Progenitor cell of endocrine pancreas (in vitro differentiated cells): ENCODE measurements around the gene GABBR2. TPM values are rescaled to one million over a fixed set of nuclear protein-coding genes. Genes with fewer than 3 reads are reported as not detected.

Experiments used
- DNase-seq: peaks from one replicate; pipeline ENCODE4 v3.0.0; 2021; ENCODE audit warnings: low spot score; ENCODE audit not compliant: unreplicated experiment
- H3K27ac Mint-ChIP-seq: 2 replicates; pipeline ENCODE4 v1.8.0; 2021; ENCODE audit warnings: mild to moderate bottlenecking, moderate library complexity, mixed read lengths
- H3K27me3 Mint-ChIP-seq: 2 replicates; pipeline ENCODE4 v1.8.0; 2021; ENCODE audit warnings: mixed read lengths
- H3K36me3 Mint-ChIP-seq: 2 replicates; pipeline ENCODE4 v1.8.0; 2022; ENCODE audit warnings: mixed read lengths; ENCODE audit not compliant: insufficient read depth
- H3K4me1 Mint-ChIP-seq: 2 replicates; pipeline ENCODE4 v1.8.0; 2021; ENCODE audit warnings: low read depth, mixed read lengths
- H3K4me3 Mint-ChIP-seq: 2 replicates; pipeline ENCODE4 v1.8.0; 2021; ENCODE audit warnings: low read depth, mild to moderate bottlenecking, moderate library complexity, mixed read lengths
- H3K9me3 Mint-ChIP-seq: 2 replicates; pipeline ENCODE4 v1.8.0; 2021; ENCODE audit warnings: low read depth, mixed read lengths
- CTCF ChIP-seq: fragments of 200-600 bp; sonication (generic); IDR thresholded peaks from one replicate; pipeline ENCODE4 v1.5.0; 2021; ENCODE audit warnings: antibody characterized with exemption, mild to moderate bottlenecking; ENCODE audit not compliant: unreplicated experiment
- total RNA-seq: library from RNA; stranded (reverse); gene quantifications from 2 replicates; pipeline ENCODE4 v1.2.1, GENCODE V29; 2021

Gene GABBR2
- total RNA-seq, 1 donor from 2014 or later: 0.84 TPM

GRCh38 chr9:98331536-98332259 is 377.0 kb downstream of the GABBR2 start:
- H3K27ac Mint-ChIP-seq: no peak overlapping the region
- peaks cover 12% of the 10 kb centered on the region for H3K27me3 Mint-ChIP-seq
- H3K4me1 Mint-ChIP-seq: no peaks in the 10 kb centered on the region
- no peaks in the 10 kb centered on the region for H3K9me3 Mint-ChIP-seq
- no peak for TF ChIP-seq CTCF
- H3K4me3 Mint-ChIP-seq: no peak overlapping the region
- DNase-seq: no peak
- H3K36me3 Mint-ChIP-seq: no peaks in the 10 kb centered on the region

- Mint-ChIP-seq H3K4me3 (no peak overlapping the region), H3K9me3 (no peaks in the 10 kb centered on the region), H3K4me1 (no peaks in the 10 kb centered on the region), H3K36me3 (no peaks in the 10 kb centered on the region), H3K27me3 (peaks cover 10% of the 10 kb centered on the region), H3K27ac (no peak overlapping the region)
- no peak for TF ChIP-seq CTCF
- no peak for DNase-seq
These were observed 377.9 kb downstream of the GABBR2 start for GRCh38 chr9:98330831-98331230.

- no peak for DNase-seq
- TF ChIP-seq CTCF: no peak
- Mint-ChIP-seq H3K36me3 (no peaks in the 10 kb centered on the region), H3K9me3 (no peaks in the 10 kb centered on the region), H3K4me3 (no peak overlapping the region), H3K27me3 (peaks cover 8% of the 10 kb centered on the region), H3K4me1 (no peaks in the 10 kb centered on the region), H3K27ac (no peak overlapping the region)
These were observed 378.8 kb downstream of the GABBR2 start for GRCh38 chr9:98329904-98330303.

GRCh38 chr9:98329281-98329680 is 379.5 kb downstream of the GABBR2 start:
- no peak for TF ChIP-seq CTCF
- no peaks in the 10 kb centered on the region for H3K4me1 Mint-ChIP-seq
- no peak overlapping the region for H3K27ac Mint-ChIP-seq
- peaks cover 8% of the 10 kb centered on the region for H3K27me3 Mint-ChIP-seq
- H3K4me3 Mint-ChIP-seq: no peak overlapping the region
- DNase-seq: no peak
- no peaks in the 10 kb centered on the region for H3K9me3 Mint-ChIP-seq
- no peaks in the 10 kb centered on the region for H3K36me3 Mint-ChIP-seq

GRCh38 chr9:98328770-98329169 is 380.0 kb downstream of the GABBR2 start:
- H3K36me3 Mint-ChIP-seq: no peaks in the 10 kb centered on the region
- no peak overlapping the region for H3K27ac Mint-ChIP-seq
- H3K4me1 Mint-ChIP-seq: no peaks in the 10 kb centered on the region
- peaks cover 6% of the 10 kb centered on the region for H3K27me3 Mint-ChIP-seq
- no peak overlapping the region for H3K4me3 Mint-ChIP-seq
- no peaks in the 10 kb centered on the region for H3K9me3 Mint-ChIP-seq
- no peak for DNase-seq
- TF ChIP-seq CTCF: no peak
